Measurements from ENCODE around the gene KCNH8.

DNA sequence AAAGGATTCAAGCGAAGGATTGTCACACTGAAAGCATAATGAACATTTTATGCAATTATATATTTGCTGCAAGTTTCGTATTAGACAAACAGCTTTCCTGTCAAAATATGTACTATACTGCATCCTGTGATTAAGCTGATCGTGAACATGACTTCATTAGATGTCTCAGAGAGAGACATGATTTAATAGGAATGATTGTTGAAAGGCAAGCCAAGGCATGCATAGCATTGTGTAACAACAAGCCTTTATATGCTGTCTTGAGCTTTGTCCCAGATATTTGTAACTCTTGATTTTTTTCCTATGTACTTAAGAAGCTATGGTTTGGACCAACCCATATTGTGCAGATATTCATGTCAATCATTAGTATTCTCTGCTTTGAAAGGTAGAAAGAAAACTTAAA is 309.1 kb downstream of the KCNH8 start:
- TF ChIP-seq, protein P1, sequence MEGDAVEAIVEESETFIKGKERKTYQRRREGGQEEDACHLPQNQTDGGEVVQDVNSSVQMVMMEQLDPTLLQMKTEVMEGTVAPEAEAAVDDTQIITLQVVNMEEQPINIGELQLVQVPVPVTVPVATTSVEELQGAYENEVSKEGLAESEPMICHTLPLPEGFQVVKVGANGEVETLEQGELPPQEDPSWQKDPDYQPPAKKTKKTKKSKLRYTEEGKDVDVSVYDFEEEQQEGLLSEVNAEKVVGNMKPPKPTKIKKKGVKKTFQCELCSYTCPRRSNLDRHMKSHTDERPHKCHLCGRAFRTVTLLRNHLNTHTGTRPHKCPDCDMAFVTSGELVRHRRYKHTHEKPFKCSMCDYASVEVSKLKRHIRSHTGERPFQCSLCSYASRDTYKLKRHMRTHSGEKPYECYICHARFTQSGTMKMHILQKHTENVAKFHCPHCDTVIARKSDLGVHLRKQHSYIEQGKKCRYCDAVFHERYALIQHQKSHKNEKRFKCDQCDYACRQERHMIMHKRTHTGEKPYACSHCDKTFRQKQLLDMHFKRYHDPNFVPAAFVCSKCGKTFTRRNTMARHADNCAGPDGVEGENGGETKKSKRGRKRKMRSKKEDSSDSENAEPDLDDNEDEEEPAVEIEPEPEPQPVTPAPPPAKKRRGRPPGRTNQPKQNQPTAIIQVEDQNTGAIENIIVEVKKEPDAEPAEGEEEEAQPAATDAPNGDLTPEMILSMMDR (conservative IDR thresholded peaks at IDR 0.05 in 1 of 2, IDR thresholded peaks at IDR 0.05 in 1 of 2; ENCODE audit: extremely low read depth in 1 of 2, insufficient read depth in 1 of 2, low read depth in 1 of 2, low read length in 2 of 2): no peak
- TF ChIP-seq EZH2 (IDR thresholded peaks at IDR 0.05; ENCODE audit: borderline replicate concordance, low read length): no peak

Measured in mammary epithelial cell (primary cell).